Nephron (organoid): ENCODE measurements around the gene COG1.

ENCODE experiments used
- H3K27ac Mint-ChIP-seq, 3 experiments: 2 replicates each; pipeline ENCODE4 v1.8.0; 2020; ENCODE audit warnings: mixed read lengths in 3 of 3, mild to moderate bottlenecking in 2 of 3, moderate library complexity in 1 of 3
- H3K27me3 Mint-ChIP-seq: 2 replicates; pipeline ENCODE4 v1.8.0; 2021; ENCODE audit warnings: low read depth, mild to moderate bottlenecking, moderate library complexity, mixed read lengths
- H3K36me3 Mint-ChIP-seq: 2 replicates; pipeline ENCODE4 v1.8.0; 2020; ENCODE audit warnings: low read depth, mixed read lengths
- H3K4me1 Mint-ChIP-seq: 2 replicates; pipeline ENCODE4 v1.8.0; 2020; ENCODE audit warnings: mixed read lengths
- H3K4me3 Mint-ChIP-seq, 3 experiments: 2 replicates each; pipeline ENCODE4 v1.8.0; 2020; ENCODE audit warnings: mild to moderate bottlenecking in 3 of 3, mixed read lengths in 3 of 3, moderate library complexity in 2 of 3
- H3K9me3 Mint-ChIP-seq: 2 replicates; pipeline ENCODE4 v1.8.0; 2020; ENCODE audit warnings: mixed read lengths
- TF ChIP-seq, protein P1 (sequence below), 3 experiments: fragments of 200-600 bp; sonication (generic); IDR thresholded peaks; one replicate each; pipeline ENCODE4 v1.5.0; 2021; ENCODE audit warnings: antibody characterized with exemption in 3 of 3; ENCODE audit not compliant: unreplicated experiment in 3 of 3

Gene COG1

DNA sequence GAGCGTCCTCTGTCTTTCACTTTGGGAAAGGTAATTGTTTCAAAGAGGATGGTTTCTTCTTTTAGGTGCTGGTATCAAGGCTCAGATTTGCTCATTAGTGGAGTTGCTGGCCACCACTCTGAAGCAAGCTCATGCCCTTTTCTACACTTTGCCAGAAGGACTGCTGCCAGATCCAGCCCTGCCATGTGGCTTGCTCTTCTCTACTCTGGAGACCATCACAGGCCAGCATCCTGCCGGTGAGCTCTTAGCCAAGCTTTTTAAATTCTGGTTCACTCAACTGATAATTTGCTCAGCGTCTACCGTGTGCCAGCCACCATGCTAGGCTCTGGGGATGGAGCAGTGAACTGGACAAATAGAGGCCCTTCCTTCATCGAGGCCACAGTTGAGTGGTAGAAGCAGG is 4.3 kb downstream of the COG1 start:
- Mint-ChIP-seq H3K36me3 (peaks cover 64% of the 10 kb centered on the region), H3K4me1 (peaks cover 12% of the 10 kb centered on the region), H3K9me3 (no peaks in the 10 kb centered on the region), H3K27ac (no peak overlapping the region), H3K4me3 (peak overlapping the region in 1 of 3 experiments; percentile 14), H3K27me3 (peaks cover 3% of the 10 kb centered on the region)
- TF ChIP-seq, protein P1, sequence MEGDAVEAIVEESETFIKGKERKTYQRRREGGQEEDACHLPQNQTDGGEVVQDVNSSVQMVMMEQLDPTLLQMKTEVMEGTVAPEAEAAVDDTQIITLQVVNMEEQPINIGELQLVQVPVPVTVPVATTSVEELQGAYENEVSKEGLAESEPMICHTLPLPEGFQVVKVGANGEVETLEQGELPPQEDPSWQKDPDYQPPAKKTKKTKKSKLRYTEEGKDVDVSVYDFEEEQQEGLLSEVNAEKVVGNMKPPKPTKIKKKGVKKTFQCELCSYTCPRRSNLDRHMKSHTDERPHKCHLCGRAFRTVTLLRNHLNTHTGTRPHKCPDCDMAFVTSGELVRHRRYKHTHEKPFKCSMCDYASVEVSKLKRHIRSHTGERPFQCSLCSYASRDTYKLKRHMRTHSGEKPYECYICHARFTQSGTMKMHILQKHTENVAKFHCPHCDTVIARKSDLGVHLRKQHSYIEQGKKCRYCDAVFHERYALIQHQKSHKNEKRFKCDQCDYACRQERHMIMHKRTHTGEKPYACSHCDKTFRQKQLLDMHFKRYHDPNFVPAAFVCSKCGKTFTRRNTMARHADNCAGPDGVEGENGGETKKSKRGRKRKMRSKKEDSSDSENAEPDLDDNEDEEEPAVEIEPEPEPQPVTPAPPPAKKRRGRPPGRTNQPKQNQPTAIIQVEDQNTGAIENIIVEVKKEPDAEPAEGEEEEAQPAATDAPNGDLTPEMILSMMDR (IDR thresholded peaks at IDR 0.05; ENCODE audit: unreplicated experiment in 3 of 3), result no peak

DNA sequence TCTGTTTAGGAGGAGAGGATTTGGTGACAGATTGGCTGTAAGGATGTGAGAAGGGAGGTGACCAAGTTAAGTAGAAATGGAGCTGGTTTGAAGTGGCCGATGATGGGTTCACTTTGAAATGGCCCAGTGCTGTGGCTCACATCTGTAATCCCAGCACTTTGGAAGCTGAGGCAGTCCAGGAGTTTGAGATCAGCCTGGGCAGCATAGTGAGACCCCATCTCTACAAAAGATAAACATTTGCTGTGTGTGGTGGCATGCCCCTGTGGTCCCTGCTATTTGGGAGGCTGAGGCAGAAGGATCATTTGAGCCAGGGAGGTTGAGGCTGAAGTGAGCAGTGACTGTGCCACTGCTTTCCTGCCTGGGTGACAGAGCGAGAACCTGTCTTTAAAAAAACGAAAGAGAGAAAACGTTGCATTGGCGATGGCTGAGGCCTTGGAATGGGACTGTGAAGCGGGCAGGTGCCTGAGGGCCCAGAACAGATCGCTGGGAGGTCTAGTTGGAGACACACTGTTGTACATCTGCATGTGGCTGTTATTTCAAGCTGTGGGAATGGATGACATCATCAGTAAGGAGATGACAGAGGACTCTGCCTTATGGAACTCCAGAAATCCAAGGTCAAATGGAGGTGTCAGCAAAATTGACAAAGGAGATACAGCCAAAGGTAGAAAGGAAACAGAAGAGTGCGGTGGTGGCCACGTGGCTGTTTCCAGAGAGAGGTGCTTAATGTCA is 5.5 kb downstream of the COG1 start:
- Mint-ChIP-seq H3K36me3 (peaks cover 74% of the 10 kb centered on the region), H3K9me3 (no peaks in the 10 kb centered on the region)

DNA sequence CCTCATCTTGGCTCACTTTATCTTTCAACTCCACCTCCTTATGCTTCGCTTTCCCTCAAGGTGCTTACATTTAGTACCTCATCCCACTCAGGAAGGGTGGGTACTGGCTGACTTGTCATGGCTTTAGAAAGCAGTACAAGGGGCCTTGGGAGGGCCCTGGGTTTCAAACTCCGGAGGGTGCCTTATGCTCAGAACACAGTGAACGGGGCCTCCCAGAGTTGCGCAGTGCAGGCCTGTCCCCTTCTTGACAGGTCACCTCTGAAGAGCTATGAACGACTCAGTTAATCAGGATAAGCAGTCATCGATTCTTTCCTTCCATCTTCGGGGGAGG is 6.0 kb downstream of the COG1 start:
- peaks cover 17% of the 10 kb centered on the region for H3K4me1 Mint-ChIP-seq
- peaks cover 3% of the 10 kb centered on the region for H3K27me3 Mint-ChIP-seq
- no peak overlapping the region for H3K4me3 Mint-ChIP-seq
- TF ChIP-seq, protein P1 (IDR thresholded peaks at IDR 0.05; ENCODE audit: unreplicated experiment in 3 of 3), result no peak
- peaks cover 79% of the 10 kb centered on the region for H3K36me3 Mint-ChIP-seq
- no peak overlapping the region for H3K27ac Mint-ChIP-seq
- no peaks in the 10 kb centered on the region for H3K9me3 Mint-ChIP-seq

More for the DNA sequence above, 5.5 kb downstream of the COG1 start:
- Mint-ChIP-seq H3K27ac (no peak overlapping the region), H3K4me1 (peaks cover 18% of the 10 kb centered on the region), H3K4me3 (no peak overlapping the region), H3K27me3 (peaks cover 3% of the 10 kb centered on the region)
- TF ChIP-seq, protein P1 (IDR thresholded peaks at IDR 0.05; ENCODE audit: unreplicated experiment in 3 of 3), result no peak

DNA sequence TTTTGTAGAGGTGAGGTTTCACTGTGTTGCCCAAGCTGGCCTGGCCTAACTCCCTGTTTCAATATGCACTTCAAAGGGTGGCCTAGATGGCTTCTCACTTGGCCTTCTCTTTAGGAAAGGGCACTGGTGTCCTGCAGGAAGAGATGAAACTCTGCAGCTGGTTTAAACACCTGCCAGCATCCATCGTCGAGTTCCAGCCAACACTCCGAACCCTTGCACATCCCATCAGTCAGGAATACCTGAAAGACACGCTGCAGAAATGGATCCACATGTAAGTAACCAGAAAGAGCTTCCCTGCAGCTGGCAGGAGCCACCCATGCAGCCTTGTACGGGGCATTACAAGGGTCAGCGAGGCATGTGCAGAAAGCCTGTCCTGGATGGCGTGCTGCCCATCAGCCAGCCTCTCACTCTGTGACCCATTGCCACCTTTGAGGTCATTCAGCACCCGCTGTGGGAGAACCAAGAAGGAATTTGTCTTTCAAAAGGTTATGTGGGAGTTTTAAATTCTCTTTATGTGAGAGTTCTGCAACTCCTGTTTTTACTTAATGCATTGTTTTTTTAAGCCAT is 7.0 kb downstream of the COG1 start:
- Mint-ChIP-seq H3K36me3 (peaks cover 83% of the 10 kb centered on the region), H3K27me3 (peaks cover 3% of the 10 kb centered on the region), H3K27ac (no peak overlapping the region), H3K9me3 (no peaks in the 10 kb centered on the region), H3K4me3 (no peak overlapping the region), H3K4me1 (peaks cover 16% of the 10 kb centered on the region)
- TF ChIP-seq, protein P1 (IDR thresholded peaks at IDR 0.05; ENCODE audit: unreplicated experiment in 3 of 3), result no peak

DNA sequence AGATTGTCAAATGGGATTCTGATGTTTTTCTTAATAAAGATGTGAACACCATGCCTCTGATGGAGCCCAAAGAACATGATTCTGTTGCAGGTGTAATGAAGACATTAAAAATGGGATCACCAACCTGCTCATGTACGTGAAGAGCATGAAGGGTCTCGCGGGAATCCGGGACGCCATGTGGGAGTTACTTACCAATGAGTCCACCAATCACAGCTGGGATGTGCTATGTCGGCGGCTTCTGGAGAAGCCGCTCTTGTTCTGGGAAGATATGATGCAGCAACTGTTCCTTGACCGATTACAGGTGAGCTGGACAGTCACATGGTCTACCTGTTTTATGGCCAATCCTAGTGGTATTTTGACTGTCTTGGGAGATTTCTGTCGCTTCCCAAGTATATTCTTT is 7.6 kb downstream of the COG1 start:
- Mint-ChIP-seq H3K36me3 (peaks cover 89% of the 10 kb centered on the region), H3K4me3 (no peak overlapping the region), H3K9me3 (no peaks in the 10 kb centered on the region), H3K27me3 (peaks cover 3% of the 10 kb centered on the region), H3K27ac (no peak overlapping the region), H3K4me1 (peaks cover 16% of the 10 kb centered on the region)
- TF ChIP-seq, protein P1 (IDR thresholded peaks at IDR 0.05; ENCODE audit: unreplicated experiment in 3 of 3), result no peak
